ENCODE results near the gene POMGNT1. TPM values are rescaled to one million over a fixed set of nuclear protein-coding genes. Genes with fewer than 3 reads are reported as not detected.
"Not testable (repeated sequence)": the region's sequence is repeated elsewhere in the genome, so short reads cannot be mapped to it uniquely, and the experiment has no call there.

POMGNT1 gene
- total RNA-seq: 48.1 and 54.8 TPM in 2 replicates

GRCh38 chr1:46197964-46198811, at the start of gene POMGNT1:
Gene POMGNT1, minus strand, starts transcription at chr1:46198434. Its CDS starts 613 bp downstream, at chr1:46197821.
- FAIRE-seq: no peak

DNA sequence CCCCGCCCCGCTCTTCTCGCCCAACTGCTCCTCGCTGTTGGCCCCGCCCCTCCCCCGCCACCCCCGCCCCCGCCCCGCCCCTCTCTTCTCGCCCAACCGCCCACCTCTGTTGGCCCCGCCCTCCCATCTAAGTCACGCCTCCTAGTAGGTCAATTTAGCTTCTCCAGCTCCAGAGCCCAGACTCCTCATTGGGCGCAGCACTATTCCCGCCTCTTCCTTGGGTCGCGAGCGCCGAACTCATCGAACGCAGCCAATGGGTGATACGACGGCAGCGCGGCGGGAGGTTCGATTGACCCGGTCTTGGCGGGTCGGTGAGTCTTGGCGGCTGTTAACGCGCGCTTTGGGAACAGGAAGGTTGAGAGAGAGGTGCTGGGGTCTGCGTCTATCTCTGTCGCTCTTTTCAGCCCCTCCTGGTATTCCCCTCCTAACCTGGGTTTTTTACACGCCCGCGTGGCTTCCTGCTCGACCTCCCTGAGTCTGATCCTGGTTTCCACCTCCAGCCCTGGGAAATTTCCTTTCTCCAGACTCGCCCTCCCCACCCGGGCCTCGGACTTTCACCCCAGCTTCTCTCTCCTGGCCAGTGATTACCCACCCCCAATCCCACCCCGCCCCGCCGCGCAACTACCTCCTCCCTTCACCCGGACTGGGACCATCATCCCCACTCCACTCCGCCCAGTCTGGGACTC, 49.3 kb upstream of the POMGNT1 start, which contains the start of gene RAD54L:
RAD54L (plus strand) TSS at position 328 of the 686 bp plus-strand sequence. CDS start 643 bp downstream, outside the sequence.
- Histone ChIP-seq H3K36me3 (ENCODE audit: control insufficient read depth, insufficient read depth, low read length) (no peaks in the 10 kb centered on the region), H3K4me3 (ENCODE audit: low read depth, low read length) (peak within 1 kb of the TSS; percentile 68), H3K27me3 (ENCODE audit: control insufficient read depth, insufficient read depth, low read length) (no peaks in the 10 kb centered on the region)
- TF ChIP-seq CTCF (IDR thresholded peaks at IDR 0.05; ENCODE audit: insufficient read depth, low read length, severe bottlenecking): no peak
- DNase-seq (ENCODE audit: low read depth) (peak; percentile 92), FAIRE-seq (no peak)

More at GRCh38 chr1:46197964-46198811, at the start of gene POMGNT1:
- Histone ChIP-seq H3K4me3 (ENCODE audit: low read depth, low read length) (peak within 1 kb of the TSS; percentile 50), H3K27me3 (ENCODE audit: control insufficient read depth, insufficient read depth, low read length) (no peaks in the 10 kb centered on the region), H3K36me3 (ENCODE audit: control insufficient read depth, insufficient read depth, low read length) (peaks cover 16% of the 10 kb centered on the region)
- DNase-seq (ENCODE audit: low read depth): peak; percentile 31
- TF ChIP-seq CTCF (IDR thresholded peaks at IDR 0.05; ENCODE audit: insufficient read depth, low read length, severe bottlenecking): peak; percentile 27

DNA sequence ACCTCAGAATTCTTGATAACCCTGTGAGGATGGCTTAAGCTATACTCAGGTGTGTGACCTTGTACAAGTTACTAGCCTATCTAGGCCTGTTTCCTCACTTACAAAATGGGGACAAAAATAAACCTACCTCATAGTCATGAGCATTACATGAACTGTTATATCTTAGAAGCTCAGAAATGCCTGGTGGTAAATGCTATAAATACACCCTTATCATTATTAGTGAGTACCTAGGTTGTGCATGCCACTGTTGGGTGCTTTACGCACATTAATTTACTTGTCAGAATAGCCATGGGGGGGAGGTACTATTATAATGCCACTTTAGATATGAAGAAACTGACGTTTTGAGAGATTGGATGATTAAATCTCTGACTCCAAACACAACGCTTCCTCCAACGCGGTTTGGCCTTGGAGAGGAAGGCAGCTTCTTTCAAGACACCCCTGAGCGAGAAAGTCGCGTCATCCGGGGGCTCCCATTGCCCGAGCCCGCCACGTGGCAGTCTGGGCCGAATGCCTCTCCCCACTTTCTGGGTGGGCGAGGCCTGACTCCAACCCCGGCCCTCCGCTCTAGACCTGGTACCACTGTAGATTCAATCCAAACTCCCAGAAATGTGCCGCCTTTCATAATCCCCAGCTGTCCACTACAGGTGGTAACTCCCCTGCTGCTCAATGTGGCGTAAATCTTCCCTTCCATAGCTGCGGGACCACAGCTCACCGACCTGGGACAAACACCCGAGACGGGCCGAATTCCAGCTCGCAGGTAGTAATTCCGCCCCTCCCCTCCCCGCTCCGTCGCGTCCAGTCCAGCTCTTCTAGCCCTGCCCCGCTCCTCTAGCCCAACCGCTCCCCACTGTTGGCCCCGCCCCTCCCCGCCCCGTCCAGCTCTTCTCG, 48.6 kb upstream of the POMGNT1 start:
- DNase-seq (ENCODE audit: low read depth) (no peak), FAIRE-seq (no peak)
- peak overlapping the region; percentile 68 for H3K4me3 ChIP-seq (ENCODE audit: low read depth, low read length)
- no peaks in the 10 kb centered on the region for H3K27me3 ChIP-seq (ENCODE audit: control insufficient read depth, insufficient read depth, low read length)
- no peak for TF ChIP-seq CTCF (IDR thresholded peaks at IDR 0.05; ENCODE audit: insufficient read depth, low read length, severe bottlenecking)
- no peaks in the 10 kb centered on the region for H3K36me3 ChIP-seq (ENCODE audit: control insufficient read depth, insufficient read depth, low read length)

DNA sequence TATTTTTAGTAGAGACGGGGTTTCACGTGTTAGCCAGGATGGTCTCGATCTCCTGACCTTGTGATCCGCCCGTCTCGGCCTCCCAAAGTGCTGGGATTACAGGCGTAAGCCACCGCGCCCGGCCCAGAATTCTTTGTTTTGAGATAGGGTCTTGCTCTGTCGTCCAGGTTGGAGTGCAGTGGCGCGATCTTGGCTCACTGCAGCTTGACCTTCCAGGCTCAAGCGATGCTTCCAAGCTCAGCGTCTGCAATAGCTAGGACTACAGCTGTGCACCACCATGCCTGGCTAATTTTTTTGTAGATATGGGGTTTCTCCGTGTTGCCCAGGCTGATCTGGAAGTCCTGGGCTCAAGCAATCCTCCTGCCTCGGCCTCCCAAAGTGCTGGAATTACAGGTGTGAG, 47.9 kb upstream of the POMGNT1 start:
- not testable (repeated sequence) for FAIRE-seq; H3K27me3 ChIP-seq (ENCODE audit: control insufficient read depth, insufficient read depth, low read length); H3K4me3 ChIP-seq (ENCODE audit: low read depth, low read length); H3K36me3 ChIP-seq (ENCODE audit: control insufficient read depth, insufficient read depth, low read length); DNase-seq (ENCODE audit: low read depth)

DNA sequence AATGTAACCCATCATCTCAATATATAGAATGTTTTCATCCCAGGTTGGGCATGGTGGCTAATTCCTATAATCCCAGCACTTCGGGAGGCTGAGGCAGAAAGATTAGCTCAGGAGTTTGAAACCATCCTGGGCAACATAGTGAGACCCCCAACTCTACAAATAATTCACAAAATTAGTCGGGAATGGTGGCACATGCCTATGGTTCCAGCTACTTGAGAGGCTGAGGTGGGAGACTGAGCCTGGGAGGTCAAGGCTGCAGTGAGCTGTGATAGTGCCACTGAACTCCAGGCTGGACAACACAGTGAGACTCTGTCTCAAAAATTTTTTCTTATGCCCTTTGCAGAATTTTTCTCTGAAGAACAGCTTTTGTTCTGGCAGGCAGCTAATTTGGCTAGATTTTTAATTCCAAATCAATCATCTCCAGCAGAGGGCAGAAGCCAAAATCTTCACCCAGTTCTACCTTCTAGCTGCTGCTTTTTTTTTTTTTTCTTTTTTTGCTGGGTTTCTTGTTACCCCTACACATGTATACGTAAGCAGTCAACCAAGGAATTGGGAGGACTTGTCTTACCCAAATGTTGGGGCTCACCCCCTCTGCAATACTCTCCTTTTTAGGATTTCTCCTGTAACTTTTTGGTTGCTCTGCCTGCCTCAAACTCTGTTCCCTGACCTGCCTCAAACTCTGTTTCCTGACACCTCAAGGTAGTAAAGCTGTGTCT, 46.6 kb upstream of the POMGNT1 start:
- no peak overlapping the region for H3K4me3 ChIP-seq (ENCODE audit: low read depth, low read length)
- FAIRE-seq: no peak
- H3K36me3 ChIP-seq (ENCODE audit: control insufficient read depth, insufficient read depth, low read length): no peaks in the 10 kb centered on the region
- no peaks in the 10 kb centered on the region for H3K27me3 ChIP-seq (ENCODE audit: control insufficient read depth, insufficient read depth, low read length)
- TF ChIP-seq CTCF (IDR thresholded peaks at IDR 0.05; ENCODE audit: insufficient read depth, low read length, severe bottlenecking): peak; percentile 53
- DNase-seq (ENCODE audit: low read depth): peak; percentile 40

DNA sequence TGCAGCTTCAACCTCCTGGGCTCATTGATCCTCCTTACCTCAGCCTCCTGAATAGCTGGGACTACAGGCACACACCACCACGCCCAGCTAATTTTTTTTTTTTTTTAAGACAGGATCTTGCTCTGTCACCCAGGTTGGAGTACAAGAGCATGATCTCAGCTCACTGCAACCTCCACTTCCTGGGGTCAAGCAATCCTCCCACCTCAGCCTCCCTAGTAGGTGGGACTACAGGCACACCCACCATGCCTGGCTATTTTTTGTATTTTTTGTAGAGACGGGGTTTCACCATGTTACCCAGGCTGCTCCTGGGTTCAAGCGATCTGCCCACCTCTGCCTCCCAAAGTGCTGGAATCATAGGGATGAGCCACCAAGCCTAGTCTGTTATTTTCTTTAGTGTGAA, 45.6 kb upstream of the POMGNT1 start:
- FAIRE-seq; H3K36me3 ChIP-seq (ENCODE audit: control insufficient read depth, insufficient read depth, low read length); DNase-seq (ENCODE audit: low read depth); H3K27me3 ChIP-seq (ENCODE audit: control insufficient read depth, insufficient read depth, low read length); H3K4me3 ChIP-seq (ENCODE audit: low read depth, low read length): not testable (repeated sequence)

Measured in bronchial epithelial cell (primary cell).